ENCODE results near the gene INSYN2A. TPM values are rescaled to one million over a fixed set of nuclear protein-coding genes. Genes with fewer than 3 reads are reported as not detected.

The INSYN2A gene
- total and polyA plus RNA-seq, 2 experiments from 2014 or later = 0.43 to 0.54 TPM

- Histone ChIP-seq H3K4me2 (ENCODE audit: unreplicated experiment) (no peak overlapping the region), H4K20me1 (ENCODE audit: insufficient read depth) (no peaks in the 10 kb centered on the region), H3K27me3 (replicated peaks; ENCODE audit: insufficient read depth) (no peaks in the 10 kb centered on the region), H3F3A (ENCODE audit: insufficient read depth) (peaks cover 44% of the 10 kb centered on the region), H3K9ac (no peak overlapping the region), H3K27ac (no peak overlapping the region), H3K79me2 (ENCODE audit: insufficient read depth) (no peaks in the 10 kb centered on the region), H2AFZ (no peak overlapping the region), H3K4me3 (no peak overlapping the region), H3K9me2 (ENCODE audit: insufficient read depth) (no peaks in the 10 kb centered on the region), H3K4me1 (ENCODE audit: insufficient read depth) (peaks cover 42% of the 10 kb centered on the region), H3K36me3 (ENCODE audit: low read depth) (no peaks in the 10 kb centered on the region), H3K9me3 (ENCODE audit: low read depth) (no peaks in the 10 kb centered on the region)
- in situ Hi-C loops (cut with MboI) = no loop called here
- WGBS, 2 experiments (ENCODE audit: low coverage in 1 of 2, low lambda C conversion rate in 2 of 2, missing lambda C conversion rate in 2 of 2) = 94 to 95% methylated on average over 10 of the region's 10 CpGs
- TF ChIP-seq EZH2 (IDR thresholded peaks at IDR 0.05; ENCODE audit: insufficient read depth, poor library complexity, severe bottlenecking) (no peak), EZH2phosphoT487 (IDR thresholded peaks at IDR 0.05; ENCODE audit: insufficient read depth, low read depth) (no peak)
- DNase-seq = peak; percentile 26
Measured at GRCh38 chr10:127151541-127151940, 44.9 kb downstream of the INSYN2A start.

DNA sequence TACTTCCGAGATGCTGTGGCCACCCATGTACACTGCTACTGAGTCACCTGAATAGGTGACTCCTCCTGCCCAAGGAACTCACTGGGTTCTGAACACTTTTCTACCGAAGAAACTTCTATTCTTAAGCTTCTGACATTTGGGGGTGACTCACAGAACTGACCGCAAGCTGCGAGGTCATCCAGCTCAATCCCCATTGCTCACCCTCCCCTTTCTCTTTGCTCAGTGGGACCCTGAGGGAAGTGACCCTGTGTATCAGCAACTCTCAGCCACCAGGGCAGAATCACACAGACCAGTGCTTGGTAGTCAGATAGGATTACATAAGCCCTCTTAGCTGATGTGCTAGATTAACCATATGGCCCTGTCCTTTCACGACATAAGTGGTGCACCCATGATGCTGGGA is 46.3 kb downstream of the INSYN2A start:
- Histone ChIP-seq H3K4me1 (ENCODE audit: insufficient read depth) (peaks cover 42% of the 10 kb centered on the region), H3K79me2 (ENCODE audit: insufficient read depth) (no peaks in the 10 kb centered on the region), H4K20me1 (ENCODE audit: insufficient read depth) (no peaks in the 10 kb centered on the region), H3K9ac (peak overlapping the region; percentile 75), H3K9me3 (ENCODE audit: low read depth) (no peaks in the 10 kb centered on the region), H3F3A (ENCODE audit: insufficient read depth) (peaks cover 56% of the 10 kb centered on the region), H3K9me2 (ENCODE audit: insufficient read depth) (no peaks in the 10 kb centered on the region), H2AFZ (no peak overlapping the region), H3K4me2 (ENCODE audit: unreplicated experiment) (peak overlapping the region; percentile 96), H3K36me3 (ENCODE audit: low read depth) (no peaks in the 10 kb centered on the region), H3K27ac (peak overlapping the region; percentile 98), H3K27me3 (replicated peaks; ENCODE audit: insufficient read depth) (no peaks in the 10 kb centered on the region), H3K4me3 (no peak overlapping the region)
- TF ChIP-seq EZH2 (IDR thresholded peaks at IDR 0.05; ENCODE audit: insufficient read depth, poor library complexity, severe bottlenecking) (no peak), EZH2phosphoT487 (IDR thresholded peaks at IDR 0.05; ENCODE audit: insufficient read depth, low read depth) (no peak)
- in situ Hi-C loops (cut with MboI) = no loop called here
- DNase-seq = peak; percentile 85
- WGBS, 2 experiments (ENCODE audit: low coverage in 1 of 2, low lambda C conversion rate in 2 of 2, missing lambda C conversion rate in 2 of 2) = 19 to 23% methylated on average over 5 of the region's 5 CpGs

DNA sequence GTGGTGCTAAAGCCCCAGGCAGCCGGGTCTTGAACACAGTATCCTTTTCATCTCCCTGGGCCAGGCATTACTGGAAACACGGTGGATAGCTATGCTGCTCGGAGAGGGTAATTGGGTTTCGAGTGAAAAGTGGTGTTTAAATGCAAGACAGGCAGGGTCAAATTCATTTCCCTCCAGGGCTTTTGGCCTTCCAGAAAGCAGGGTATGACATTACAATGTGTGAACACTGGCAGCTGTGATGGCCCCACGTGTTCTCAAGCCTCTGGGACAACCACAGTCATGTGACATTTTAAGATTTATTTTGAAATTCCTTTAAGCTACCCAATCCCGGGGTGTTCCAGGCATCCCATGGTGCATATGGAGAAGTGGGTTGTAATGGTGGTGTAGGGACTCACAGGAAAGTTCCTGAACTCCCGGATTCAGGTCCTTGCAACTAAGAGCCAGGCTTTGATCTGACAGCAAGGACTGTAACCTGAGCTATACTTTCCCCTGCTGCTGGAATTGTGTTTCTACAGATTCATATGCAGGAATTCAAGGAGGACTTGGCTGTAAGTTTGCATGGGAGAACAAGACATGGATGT is 46.8 kb downstream of the INSYN2A start:
- peaks cover 42% of the 10 kb centered on the region for H3K4me1 ChIP-seq (ENCODE audit: insufficient read depth)
- no peaks in the 10 kb centered on the region for H3K9me3 ChIP-seq (ENCODE audit: low read depth)
- WGBS, 2 experiments (ENCODE audit: low coverage in 1 of 2, low lambda C conversion rate in 2 of 2, missing lambda C conversion rate in 2 of 2) = 58 to 59% methylated on average over 7 of the region's 7 CpGs
- no peak for TF ChIP-seq EZH2 (IDR thresholded peaks at IDR 0.05; ENCODE audit: insufficient read depth, poor library complexity, severe bottlenecking)
- TF ChIP-seq EZH2phosphoT487 (IDR thresholded peaks at IDR 0.05; ENCODE audit: insufficient read depth, low read depth) = no peak
- H3F3A ChIP-seq (ENCODE audit: insufficient read depth) = peaks cover 56% of the 10 kb centered on the region
- H3K4me2 ChIP-seq (ENCODE audit: unreplicated experiment) = peak overlapping the region; percentile 96
- H3K9ac ChIP-seq = peak overlapping the region; percentile 75
- DNase-seq = peak; percentile 35
- H2AFZ ChIP-seq = no peak overlapping the region
- no peaks in the 10 kb centered on the region for H3K9me2 ChIP-seq (ENCODE audit: insufficient read depth)
- peak overlapping the region; percentile 98 for H3K27ac ChIP-seq
- H3K79me2 ChIP-seq (ENCODE audit: insufficient read depth) = no peaks in the 10 kb centered on the region
- no peaks in the 10 kb centered on the region for H4K20me1 ChIP-seq (ENCODE audit: insufficient read depth)
- no peaks in the 10 kb centered on the region for H3K27me3 ChIP-seq (replicated peaks; ENCODE audit: insufficient read depth)
- H3K4me3 ChIP-seq = peak overlapping the region; percentile 63
- H3K36me3 ChIP-seq (ENCODE audit: low read depth) = no peaks in the 10 kb centered on the region
- in situ Hi-C loops (cut with MboI) = no loop called here

DNA sequence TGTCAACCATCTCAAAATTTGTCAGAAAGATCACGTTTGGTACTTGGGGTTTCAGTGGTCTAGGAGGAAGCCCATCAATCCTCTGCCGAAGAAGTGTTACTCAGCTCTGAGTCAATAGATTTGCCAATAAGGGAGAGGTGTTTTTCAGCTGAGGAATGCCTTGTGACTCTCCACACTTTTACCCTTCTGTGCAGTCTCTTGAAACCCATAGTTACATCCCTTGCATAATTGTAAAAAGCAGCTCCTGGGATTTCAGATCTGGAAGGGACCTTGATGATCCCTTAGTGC is 47.5 kb downstream of the INSYN2A start:
- in situ Hi-C loops (cut with MboI) = no loop called here
- Histone ChIP-seq H3K4me3 (peak overlapping the region; percentile 63), H3F3A (ENCODE audit: insufficient read depth) (peaks cover 56% of the 10 kb centered on the region), H3K4me2 (ENCODE audit: unreplicated experiment) (peak overlapping the region; percentile 96), H3K79me2 (ENCODE audit: insufficient read depth) (no peaks in the 10 kb centered on the region), H3K9me3 (ENCODE audit: low read depth) (no peaks in the 10 kb centered on the region), H2AFZ (no peak overlapping the region), H3K9me2 (ENCODE audit: insufficient read depth) (no peaks in the 10 kb centered on the region), H3K27ac (peak overlapping the region; percentile 98), H3K9ac (peak overlapping the region; percentile 75), H3K27me3 (replicated peaks; ENCODE audit: insufficient read depth) (no peaks in the 10 kb centered on the region), H4K20me1 (ENCODE audit: insufficient read depth) (no peaks in the 10 kb centered on the region), H3K4me1 (ENCODE audit: insufficient read depth) (peaks cover 42% of the 10 kb centered on the region), H3K36me3 (ENCODE audit: low read depth) (no peaks in the 10 kb centered on the region)
- peak; percentile 90 for DNase-seq
- TF ChIP-seq EZH2 (IDR thresholded peaks at IDR 0.05; ENCODE audit: insufficient read depth, poor library complexity, severe bottlenecking) (no peak), EZH2phosphoT487 (IDR thresholded peaks at IDR 0.05; ENCODE audit: insufficient read depth, low read depth) (no peak)
- 0% methylated on average over 2 of the region's 2 CpGs for WGBS, 2 experiments (ENCODE audit: low coverage in 1 of 2, low lambda C conversion rate in 2 of 2, missing lambda C conversion rate in 2 of 2)
